Stromal cell of bone marrow (primary cell): ENCODE results near the gene KIF22.
"Not testable (repeated sequence)": the region's sequence is repeated elsewhere in the genome, so short reads cannot be mapped to it uniquely, and the experiment has no call there.

Experiments
- DNase-seq: peaks from one replicate; pipeline ENCODE4 v3.0.0-alpha.2; 2012; ENCODE audit warnings: low read depth

KIF22 gene

DNA sequence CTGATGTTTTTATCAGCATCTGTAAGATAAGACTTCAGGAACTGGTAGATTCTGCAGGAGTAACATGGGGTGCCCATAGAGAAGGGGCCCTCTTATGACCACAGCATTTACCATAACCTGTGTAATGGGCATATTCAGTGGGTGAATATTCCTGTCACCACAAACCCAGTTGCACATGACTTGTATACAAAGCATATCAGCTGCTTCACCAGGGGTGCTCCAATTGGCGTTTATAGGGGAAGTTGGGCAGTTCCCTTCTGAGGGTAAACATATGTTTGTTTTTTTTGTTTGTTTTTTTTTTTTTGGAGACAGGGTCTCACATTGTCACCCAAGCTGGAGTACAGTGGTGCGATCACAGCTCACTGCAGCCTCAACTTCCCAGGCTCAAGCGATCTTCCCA lies 24.0 kb upstream of the KIF22 start:
- no peak for DNase-seq

DNA sequence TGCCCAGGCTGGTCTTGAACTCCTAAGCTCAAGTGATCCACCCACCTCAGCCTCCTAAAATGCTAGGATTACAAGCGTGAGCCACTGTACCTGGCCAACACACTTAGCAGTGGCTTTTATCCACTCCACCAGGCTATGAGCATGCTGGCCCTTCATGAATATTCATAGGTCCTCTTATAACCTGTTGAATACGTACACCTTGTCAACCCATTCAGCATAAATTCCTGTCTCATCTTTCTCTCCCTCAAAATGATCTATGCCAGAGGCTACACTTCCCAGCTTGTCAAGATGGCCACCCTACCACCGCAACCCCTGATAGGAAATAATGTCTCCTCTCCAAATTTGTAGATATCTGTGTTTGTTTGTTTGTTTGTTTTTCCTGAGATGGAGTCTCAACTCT lies 23.5 kb upstream of the KIF22 start:
- DNase-seq: no peak

DNA sequence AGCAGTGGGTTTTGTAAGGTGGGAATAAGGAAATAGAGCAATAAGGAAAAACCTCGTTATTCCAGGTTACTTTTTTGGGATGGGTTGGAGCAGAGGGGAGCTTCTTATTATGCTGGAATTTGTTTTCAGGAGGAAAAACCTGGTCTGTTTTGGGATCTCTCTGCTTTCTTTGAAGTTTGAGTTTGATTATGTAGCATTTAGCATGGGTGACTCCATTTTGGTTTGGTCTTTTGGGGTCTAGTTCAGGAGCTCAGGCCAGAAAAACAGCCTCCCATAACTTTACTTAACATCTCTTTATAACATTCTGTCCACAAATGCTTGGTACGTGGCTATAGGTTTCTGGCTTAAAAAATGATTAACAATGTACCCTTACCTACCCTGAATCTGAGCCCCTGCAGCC lies 21.0 kb upstream of the KIF22 start:
- no peak for DNase-seq

DNA sequence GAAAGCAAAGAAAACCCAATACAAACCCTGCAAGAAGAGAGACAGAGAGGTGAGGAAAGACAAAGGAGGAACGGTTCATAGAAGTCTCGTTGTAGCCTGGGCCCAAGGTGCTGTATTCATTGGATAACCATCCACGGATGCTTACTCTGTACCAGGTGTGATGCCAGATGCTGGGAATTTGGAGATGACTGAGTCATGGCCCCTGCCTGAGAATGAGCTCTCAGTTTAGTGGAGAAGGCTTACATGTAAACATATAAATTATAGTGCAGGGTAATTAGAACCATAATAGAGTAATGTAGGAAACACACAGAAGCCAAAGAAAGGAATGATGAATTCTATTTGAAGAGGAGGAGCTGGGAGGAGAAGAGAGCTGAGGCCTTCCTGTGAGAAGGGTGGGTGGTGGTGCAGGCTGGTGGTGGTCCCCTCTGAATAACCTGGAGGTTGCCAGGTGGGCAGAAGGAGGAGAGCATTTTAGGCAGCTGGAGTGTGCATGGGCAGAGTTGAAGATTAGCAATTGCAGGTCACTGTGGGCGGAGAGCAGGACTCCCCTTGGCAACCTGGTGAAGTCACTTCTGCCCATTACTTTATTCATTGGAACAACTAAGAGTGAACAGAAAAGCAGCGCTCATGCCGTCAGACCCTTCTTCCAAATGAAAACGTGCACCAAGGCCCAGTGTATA lies 20.2 kb upstream of the KIF22 start:
- no peak for DNase-seq

DNA sequence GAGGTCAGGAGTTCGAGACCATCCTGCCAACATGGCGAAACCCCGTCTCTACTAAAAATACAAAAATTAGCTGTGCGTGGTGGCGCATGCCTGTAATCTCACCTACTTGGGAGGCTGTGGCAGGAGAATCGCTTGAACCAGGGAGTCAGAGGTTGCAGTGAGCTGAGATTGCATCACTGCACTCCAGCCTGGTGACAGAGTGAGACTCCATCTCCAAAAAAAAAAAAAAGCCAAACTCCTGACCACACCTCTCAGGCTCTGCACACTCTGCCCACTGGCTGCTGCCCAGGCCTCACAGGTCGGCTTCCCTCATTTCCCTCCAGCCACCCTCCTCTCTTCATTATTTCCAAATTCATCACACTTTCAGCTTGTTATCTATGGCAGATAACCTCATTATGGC lies 18.2 kb upstream of the KIF22 start:
- DNase-seq: not testable (repeated sequence)

DNA sequence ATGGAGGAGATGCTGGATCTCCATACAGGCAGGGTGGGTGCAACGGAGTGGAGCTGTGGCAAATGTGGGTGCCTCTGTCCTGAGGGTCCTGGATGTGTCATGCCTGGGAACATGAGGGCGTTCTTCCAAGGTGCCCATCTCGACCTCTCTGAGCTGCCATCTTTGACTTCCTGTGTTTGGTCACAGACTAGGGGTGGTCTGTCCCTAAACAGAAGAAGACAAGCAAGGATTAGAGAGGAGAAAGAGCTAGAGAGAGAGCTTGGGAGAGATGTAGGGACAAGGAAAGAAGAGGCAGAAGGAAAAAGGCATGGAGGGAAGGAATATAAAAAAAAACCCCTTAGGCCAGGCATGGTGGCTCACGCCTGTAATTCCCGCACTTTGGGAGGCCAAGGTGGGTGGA lies 15.8 kb upstream of the KIF22 start:
- no peak for DNase-seq

DNA sequence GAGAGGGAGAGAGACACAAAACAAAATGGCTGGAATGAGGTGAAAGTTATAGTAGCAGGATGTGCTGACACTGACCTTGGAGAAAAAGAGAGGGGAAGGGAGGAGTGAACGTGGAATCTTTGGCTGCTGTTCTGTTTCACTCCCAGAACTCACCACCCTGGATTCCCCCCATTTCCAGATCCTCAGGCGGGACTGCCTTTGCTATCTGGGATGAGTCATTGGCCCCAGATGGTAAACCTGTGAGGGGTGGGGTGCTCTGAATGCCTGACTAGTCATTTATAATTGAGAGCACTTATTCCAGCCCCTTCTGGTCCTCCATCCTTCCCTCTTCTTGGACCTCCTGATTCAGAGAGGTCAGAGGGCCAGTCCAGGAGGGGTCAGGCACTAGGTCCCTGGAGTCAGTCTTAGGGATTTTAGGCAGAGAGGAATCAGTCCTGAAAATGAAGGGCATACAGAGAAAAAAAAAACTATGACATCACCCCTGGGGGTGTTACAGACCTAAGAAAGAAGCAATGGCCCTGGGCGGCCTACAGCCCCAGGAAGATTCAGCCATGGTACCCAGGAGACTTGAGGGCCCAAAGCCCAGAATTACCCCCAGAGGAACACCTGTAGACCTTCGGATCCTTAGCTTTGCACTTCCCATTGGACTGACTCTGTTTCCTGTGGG lies 14.7 kb upstream of the KIF22 start:
- DNase-seq: no peak

DNA sequence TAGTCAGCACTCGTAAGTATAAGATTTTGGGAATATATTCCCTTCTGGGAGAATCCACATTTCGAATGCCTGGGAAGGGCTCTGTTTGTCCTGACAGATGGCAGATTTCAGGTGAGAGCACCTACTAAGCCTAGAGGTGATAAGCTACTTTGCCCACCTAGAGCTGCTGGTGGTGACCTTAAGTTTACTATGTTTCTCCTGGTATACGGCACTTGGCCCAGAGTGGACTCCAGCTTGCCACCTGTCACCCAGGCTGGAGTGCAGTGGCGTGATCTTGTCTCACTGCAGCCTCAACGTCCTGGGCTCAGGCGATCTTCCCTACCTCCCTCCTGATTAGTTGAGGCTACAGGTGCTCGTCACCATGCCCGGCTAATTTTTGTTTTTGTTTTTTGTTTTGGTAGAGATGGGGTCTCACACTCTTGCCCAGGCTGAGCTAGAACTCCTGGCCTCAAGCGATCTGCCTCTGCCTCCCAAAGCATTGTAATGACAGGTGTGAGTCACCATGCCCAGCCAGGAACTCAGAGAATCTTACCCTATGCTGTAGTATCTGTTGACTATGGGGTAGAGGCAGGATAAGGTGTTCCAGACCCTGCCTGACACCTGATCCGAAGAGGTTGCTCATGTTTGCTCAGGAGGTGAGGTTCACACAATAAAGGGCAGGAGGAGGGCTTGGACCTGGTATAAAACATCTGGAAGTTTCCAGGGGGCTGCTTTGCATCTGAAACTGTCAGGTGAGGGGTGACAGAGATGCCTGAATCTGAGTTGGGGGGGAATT lies 12.8 kb upstream of the KIF22 start, which contains the start of gene ZG16:
TSS of gene ZG16 (plus strand) at position 681 of the 775 bp plus-strand sequence. CDS start 1,011 bp downstream, outside the sequence.
- DNase-seq: no peak

DNA sequence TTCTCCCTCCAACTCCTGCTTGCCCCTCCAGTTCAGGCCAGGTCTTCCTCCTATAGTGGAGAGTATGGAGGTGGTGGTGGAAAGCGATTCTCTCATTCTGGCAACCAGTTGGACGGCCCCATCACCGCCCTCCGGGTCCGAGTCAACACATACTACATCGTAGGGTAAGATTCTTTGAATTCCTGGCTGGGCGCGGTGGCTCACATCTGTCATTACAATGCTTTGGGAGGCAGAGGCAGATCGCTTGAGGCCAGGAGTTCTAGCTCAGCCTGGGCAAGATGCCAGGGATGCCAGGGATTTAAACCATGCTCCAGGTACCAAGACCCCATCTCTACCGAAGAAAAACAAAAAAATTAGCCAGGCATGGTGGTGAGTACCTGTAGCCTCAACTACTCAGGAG lies 11.1 kb upstream of the KIF22 start:
- DNase-seq: no peak

DNA sequence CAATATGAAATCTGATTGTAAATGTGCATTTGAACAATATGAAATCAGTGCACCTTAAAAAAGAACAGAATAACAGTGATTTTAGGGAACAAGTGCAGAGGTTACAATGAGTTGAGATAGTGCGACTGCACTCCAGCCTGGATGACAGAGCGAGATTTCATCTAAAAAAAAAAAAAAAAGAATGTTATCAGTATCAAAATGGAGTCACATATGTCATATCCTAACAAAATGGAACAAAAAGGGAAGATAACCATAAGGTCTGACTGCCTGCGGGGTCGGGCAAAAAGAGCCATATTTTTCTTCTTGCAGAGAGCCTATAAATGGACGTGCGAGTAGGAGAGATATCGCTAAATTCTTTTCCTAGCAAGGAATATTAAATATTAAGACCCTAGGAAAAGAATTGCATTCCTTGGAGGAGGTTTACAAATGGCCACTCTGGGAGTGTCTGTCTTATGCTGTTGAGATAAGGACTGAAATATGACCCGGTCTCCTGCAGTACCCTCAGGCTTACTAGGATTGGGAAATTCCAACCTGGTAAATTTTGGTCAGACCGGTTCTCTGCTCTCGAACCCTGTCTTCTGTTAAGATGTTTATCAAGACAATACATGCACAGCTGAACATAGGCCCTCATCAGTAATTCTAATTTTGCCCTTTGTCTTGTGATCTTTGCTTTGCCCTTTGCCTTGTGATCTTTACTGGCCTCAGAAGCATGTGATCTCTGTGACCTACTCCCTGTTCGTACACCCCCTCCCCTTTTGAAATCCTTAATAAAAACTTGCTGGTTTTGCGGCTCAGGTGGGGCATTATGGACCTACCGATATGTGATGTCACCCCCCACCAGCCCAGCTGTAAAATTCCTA lies 7.2 kb upstream of the KIF22 start:
- DNase-seq: not testable (repeated sequence)

DNA sequence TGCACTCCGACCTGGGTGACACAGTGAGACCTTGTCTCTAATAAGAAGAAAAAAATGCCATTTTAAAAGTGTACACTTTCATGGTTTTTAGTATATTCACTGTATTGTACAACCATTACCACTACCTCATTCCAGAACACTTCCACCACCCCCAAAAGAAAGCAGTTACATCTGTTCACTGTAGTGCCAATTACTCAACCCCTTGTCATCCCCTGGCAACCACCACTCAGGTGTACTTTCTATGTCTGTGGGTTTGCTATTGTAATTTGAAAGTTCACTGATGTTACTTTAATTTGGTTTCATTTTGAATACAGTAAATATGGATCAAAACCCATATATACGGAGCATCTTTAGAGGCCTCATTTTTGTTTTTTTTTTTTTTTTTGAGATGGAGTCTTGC lies 6.4 kb upstream of the KIF22 start:
- no peak for DNase-seq

DNA sequence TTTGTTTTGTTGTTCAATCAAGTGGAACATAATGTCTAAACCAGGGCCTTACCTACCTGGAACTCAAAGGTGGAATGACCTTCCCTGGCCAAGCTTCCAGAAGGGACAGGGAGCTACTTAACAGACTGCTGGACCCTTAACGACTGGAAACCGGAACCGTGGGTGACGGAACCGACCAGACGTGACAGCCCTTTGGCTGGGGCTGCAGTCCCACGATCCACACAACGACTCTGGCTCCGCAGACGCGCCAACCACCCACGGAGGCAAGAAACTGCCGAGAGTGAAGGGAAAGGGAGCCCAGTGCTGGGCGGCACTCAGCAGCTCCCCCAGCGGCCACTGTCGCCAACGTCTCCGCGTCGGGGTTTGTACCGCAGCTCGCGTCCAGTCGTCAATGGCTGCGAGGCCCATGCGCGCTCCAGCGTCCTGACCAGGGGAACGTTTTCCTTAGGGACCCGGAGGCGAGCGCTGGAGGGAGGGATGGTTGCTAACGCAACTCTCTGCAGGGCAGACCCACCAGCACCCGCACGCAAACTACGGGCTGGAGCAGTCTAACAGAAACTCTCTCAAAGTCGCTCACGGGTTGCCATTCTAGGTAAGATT lies 5.5 kb upstream of the KIF22 start:
- no peak for DNase-seq

DNA sequence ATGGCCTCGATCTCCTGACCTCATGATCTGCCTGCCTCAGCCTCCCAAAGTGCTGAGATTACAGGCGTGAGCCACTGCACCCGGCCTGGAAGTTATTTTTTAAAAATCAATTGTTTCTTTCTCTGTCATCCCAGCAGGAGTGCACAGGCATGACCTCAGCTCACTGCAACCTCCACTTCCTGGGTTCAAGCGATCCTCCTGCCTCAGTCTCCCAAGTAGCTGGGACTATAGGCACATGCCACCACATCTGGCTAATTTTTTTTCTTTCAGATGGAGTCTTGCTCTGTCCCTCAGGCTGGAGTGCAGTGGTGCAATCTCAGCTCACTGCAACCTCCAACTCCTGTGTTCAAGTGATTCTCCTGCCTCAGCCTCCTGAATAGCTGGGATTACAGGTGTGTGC lies 3.4 kb upstream of the KIF22 start:
- not testable (repeated sequence) for DNase-seq

DNA sequence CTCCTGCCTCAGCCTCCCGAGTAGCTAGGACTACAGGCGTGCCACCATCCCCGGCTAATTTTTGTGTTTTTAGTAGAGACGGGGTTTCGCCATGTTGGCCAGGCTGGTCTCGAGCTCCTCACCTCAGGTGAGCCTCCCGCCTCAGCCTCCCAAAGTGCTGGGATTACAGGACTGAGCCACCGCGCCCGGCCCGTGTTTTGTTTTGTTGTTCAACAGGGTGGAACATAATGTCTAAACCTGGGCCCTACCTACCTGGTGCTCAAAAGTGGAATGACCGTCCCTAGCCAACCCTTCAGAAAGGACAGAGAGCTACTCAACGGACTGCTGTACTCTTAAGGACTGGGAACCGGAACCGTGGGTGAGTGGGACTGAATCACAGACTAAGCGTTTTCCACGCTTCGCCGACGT lies 772 bp upstream of the KIF22 start:
- no peak for DNase-seq

DNA sequence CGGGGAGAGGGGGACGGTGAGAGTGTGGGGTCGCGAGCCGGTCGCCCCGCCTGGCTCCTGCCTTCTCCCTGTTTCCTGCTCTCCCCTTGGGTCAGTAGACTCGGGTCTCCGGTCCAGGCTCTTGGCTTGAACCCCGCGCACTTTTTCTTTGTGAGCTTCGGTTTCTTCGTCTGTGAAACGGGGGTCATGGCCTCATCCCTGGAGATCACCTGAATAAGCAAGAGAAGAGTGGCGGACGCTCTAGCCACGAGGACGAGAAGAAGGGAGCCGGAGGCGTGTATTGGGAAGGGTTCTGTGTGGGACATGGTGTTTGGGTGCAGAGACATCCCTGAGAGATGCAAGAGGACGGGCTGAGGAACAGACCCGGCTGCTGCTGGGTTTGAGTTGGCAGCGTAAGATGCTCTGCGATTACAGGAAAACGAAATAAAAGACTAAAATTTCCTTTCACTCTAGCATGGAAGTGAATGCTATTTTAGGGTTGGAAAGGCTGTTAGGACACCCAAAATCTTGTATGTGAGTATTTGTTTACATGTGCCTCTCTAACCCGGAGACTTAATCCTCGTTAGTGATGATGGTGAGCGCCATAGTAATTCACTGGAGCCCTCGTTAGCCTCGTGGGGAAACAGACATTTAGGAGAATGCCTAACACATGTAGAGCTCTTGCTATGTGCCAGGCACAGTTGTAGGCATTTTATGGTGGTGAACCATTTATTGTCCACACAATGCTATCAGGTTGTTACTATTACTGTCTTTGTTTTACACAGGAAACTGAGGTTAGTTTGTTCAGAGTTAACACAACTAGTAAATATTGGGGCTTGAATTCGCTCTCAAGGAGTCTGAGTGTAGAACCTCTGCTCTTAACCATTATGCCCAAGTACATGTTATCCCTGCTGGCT lies 646 bp downstream of the KIF22 start:
- DNase-seq: no peak

DNA sequence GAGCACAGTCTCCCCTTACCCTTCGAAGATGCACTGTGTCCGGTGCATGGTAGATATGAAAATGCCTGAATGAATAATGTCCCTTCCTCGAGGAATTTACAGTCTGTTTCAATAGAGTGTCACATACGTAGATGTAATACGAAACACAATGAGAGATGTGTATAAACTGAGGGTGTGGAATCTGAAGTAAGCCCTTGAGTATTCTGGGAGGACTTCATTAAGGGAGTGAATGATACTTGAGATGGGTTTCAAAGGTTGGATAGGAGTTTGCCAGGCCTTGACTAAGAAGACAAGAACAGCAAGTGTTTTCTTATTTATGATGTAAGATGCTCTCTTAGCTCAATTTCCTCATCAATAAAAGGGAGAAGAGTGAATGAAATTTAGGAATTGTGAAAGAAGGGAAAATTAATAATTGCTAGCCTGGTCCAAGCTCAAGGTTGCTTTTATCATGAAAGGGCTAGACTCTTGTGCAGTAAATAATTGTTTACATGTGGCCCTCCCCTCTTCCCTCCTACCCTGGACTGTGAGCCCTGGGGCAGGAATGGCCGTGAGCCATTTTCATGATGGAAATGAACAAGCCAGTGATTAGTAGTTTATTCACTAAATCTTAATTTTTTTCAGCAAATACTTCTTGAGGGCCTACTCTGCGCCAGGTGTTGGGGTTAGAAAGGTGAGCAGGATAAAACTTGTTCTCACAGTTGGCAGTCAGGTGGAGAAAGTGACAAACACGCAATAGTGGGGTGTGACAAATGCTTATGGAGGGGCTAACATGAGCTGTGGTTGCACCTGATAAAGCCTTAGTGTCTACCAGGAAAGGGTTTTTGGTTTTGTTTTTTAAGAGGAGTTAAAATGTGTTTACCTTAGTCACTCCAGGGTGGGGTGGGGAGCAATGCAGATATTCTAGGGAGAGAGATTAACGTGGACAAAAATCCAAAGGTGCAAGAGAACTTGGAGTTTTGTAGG lies 1.6 kb downstream of the KIF22 start:
- no peak for DNase-seq

DNA sequence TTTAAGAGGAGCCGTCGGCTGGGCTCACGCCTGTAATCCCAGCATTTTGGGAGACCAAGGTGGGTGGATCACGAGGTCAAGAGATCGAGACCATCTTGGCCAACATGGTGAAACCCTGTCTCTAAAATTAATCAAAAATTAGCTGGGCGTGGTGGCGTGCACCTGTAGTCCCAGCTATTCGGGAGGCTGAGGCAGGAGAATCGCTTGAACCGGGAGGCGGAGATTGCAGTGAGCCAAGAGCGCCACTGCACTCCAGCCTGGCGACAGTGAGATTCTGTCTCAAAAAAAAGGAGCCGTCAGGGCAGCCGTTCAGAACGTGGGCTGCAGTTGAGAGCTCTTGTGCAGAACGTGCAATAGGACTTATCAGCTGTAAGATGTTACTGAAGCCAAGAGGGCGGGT lies 2.6 kb downstream of the KIF22 start:
- DNase-seq: not testable (repeated sequence)

DNA sequence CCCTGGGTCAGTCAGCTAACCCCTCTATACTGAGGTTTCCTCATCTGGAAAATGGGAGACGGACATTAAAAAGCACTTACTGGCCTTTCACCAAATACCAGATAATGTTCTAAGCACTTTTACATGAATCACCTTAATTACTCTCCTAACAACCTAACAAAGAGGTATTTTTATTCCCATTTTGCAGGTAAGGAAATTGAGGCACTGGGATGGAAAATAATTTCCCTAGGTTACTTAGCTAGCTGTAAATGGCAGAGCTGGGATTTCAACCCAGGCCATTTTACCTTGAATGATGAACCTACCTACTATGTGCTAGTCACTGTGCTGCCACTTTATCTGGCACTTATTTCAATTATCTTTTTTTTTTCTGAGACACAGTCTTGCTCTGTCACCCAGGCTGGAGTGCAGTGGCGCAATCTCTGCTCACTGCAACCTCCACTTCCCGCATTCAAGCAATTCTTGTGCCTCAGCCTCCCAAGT lies 3.7 kb downstream of the KIF22 start:
- DNase-seq: no peak

DNA sequence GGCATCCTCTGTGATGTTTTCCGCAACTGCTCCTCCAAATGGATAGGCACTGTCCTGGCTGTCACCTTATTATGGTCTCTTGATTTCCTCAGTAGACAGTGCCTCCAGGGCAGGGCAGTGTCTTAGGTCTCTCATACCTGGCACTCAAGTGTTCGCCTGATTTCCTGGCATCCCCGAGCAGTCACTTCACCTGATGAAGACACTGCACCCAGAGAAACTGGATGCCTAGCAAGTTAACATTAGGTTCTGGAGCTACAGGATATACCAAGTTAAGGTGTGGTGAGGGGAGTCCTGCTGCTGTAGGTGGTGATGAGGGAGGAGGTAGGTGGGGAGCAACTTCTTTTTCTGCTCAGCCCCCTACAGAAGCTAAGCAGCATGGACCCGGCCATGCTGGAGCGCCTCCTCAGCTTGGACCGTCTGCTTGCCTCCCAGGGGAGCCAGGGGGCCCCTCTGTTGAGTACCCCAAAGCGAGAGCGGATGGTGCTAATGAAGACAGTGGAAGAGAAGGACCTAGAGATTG lies 11.9 kb downstream of the KIF22 start:
- DNase-seq: no peak
